Memory B cell (primary cell): ENCODE measurements around the gene IGSF22.
"Not testable (repeated sequence)": the region's sequence is repeated elsewhere in the genome, so short reads cannot be mapped to it uniquely, and the experiment has no call there.

Experiments used
- ATAC-seq: fragments of 150-1000 bp; cut with Tn5 transposase; 2 replicates; pipeline ENCODE4 v1.10.0; 2021; ENCODE audit warnings: low read depth, mild to moderate bottlenecking, moderate library complexity
- DNase-seq, 2 donors: peaks; one replicate each; pipeline ENCODE4 v3.0.0; 2022; ENCODE audit warnings: low spot score in 2 of 2
- H3K27ac Mint-ChIP-seq: one replicate; pipeline ENCODE4 v1.8.0; 2022; ENCODE audit warnings: mild to moderate bottlenecking, moderate library complexity, mixed read lengths
- H3K27me3 Mint-ChIP-seq: one replicate; pipeline ENCODE4 v1.8.0; 2022; ENCODE audit warnings: mixed read lengths
- H3K36me3 Mint-ChIP-seq: one replicate; pipeline ENCODE4 v1.8.0; 2022; ENCODE audit warnings: mild to moderate bottlenecking, mixed read lengths
- H3K4me1 Mint-ChIP-seq: one replicate; pipeline ENCODE4 v1.8.0; 2022; ENCODE audit warnings: mixed read lengths
- H3K4me3 Mint-ChIP-seq: one replicate; pipeline ENCODE4 v1.8.0; 2022; ENCODE audit warnings: mild to moderate bottlenecking, moderate library complexity, mixed read lengths
- H3K9me3 Mint-ChIP-seq: one replicate; pipeline ENCODE4 v1.8.0; 2022; ENCODE audit warnings: mixed read lengths

IGSF22 gene

DNA sequence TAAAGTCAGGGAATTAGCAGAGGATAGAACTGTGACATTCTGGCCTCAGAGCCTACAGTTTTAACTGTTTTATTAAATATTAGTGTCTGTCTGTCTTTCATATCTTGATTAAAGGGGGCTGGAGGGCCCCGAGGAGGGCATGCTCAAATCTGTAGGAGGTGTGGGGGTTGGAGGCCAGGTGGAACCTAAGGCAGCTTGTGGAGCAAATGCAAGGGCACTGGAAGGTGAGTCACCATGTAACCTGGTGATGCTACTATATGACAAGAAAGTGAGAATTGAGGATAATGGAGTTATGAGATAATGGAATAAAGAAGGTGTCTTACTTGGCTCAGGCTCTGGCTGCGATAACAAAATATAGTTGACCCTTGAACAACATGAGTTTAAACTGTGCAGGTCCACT lies 54.7 kb downstream of the IGSF22 start:
- Mint-ChIP-seq H3K9me3 (no peaks in the 10 kb centered on the region), H3K27ac (no peak overlapping the region), H3K27me3 (peaks cover 3% of the 10 kb centered on the region), H3K4me1 (no peaks in the 10 kb centered on the region), H3K4me3 (no peak overlapping the region), H3K36me3 (no peaks in the 10 kb centered on the region)
- ATAC-seq, result no peak
- DNase-seq, result no peak

DNA sequence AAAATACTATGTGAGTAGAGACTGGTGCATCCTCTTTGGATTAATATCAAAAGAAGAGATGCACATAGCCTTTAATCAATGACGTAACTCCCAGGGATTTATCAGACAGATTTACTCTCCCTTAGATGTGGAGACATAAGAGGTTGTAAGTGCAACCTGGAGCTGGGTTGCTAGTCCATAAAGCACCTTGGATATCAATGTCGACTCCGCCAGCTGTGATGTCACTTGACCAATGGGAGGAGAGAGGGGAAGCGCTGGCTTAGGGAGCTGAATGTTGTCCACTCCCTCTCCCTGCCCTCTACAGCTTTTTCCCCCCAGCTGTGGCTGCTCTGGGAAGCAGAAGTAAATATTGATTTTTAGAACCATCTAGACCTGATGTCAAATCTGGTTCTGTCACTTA lies 56.3 kb downstream of the IGSF22 start:
- Mint-ChIP-seq H3K27me3 (peaks cover 5% of the 10 kb centered on the region), H3K36me3 (no peaks in the 10 kb centered on the region), H3K4me3 (no peak overlapping the region), H3K9me3 (no peaks in the 10 kb centered on the region), H3K4me1 (no peaks in the 10 kb centered on the region), H3K27ac (no peak overlapping the region)
- no peak for ATAC-seq
- DNase-seq, result no peak

DNA sequence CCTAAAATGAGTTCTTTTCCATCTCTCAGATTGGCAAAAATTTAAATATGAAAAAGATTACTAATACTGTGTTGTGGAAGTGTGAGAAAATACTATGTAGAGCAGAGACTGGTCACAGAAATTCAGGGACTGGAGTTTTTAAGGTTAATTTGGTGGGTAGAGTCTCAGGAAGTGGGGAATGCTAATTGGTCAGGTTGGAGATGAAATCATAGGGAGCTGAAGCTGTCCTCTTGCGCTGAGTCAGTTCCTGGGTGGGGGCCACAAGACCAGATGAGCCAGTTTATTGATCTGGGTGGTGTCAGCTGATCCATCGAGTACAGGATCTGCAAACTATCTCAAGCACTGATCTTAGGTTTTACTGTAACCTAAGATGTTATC lies 56.8 kb downstream of the IGSF22 start:
- Mint-ChIP-seq H3K27me3 (peaks cover 5% of the 10 kb centered on the region), H3K4me1 (no peaks in the 10 kb centered on the region), H3K27ac (no peak overlapping the region), H3K36me3 (no peaks in the 10 kb centered on the region), H3K9me3 (no peaks in the 10 kb centered on the region), H3K4me3 (no peak overlapping the region)
- ATAC-seq (no peak), DNase-seq (no peak)

DNA sequence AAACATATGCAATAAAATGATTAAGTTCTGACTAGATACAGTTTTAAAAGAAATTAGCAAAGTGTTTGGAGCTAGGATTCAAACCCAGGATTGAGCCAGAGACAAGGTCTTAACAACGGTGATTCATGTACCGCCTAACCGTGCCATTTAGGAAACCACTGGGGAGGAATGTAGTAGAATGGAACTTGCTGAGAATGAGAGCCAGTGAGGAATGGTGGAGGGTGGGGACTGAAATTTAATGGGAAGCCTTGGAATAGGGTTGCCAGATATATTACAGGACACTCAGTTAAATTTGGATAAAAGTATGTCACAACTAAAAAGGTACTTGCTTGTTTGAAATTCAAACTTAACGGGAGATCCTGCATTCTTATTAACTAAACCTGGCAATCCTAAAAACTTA lies 57.9 kb downstream of the IGSF22 start:
- Mint-ChIP-seq H3K27me3 (peaks cover 5% of the 10 kb centered on the region), H3K36me3 (no peaks in the 10 kb centered on the region), H3K27ac (no peak overlapping the region), H3K4me3 (no peak overlapping the region), H3K4me1 (no peaks in the 10 kb centered on the region), H3K9me3 (no peaks in the 10 kb centered on the region)
- ATAC-seq (no peak), DNase-seq (no peak)

DNA sequence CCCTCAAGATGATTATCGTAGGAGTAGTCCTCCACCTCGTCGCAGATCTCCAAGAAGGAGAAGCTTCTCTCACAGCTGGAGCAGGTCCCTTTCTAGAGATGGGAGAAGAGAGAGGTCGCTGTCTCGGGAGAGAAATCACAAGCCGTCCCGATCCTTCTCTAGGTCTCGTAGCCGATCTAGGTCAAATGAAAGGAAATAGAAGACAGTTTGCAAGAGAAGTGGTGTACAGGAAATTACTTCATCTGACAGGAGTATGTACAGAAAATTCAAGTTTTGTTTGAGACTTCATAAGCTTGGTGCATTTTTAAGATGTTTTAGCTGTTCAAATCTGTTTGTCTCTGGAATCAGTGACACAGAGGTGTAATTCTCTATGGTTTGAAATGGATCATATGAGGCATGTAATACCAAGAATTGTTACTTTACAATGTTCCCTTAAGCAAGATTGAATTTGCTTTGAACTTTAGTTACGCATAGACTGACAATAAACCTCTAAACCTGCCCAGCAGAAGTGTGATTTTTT lies 60.6 kb downstream of the IGSF22 start:
- not testable (repeated sequence) for ATAC-seq, H3K36me3 Mint-ChIP-seq, H3K4me1 Mint-ChIP-seq, H3K9me3 Mint-ChIP-seq, DNase-seq, H3K27ac Mint-ChIP-seq, H3K4me3 Mint-ChIP-seq, H3K27me3 Mint-ChIP-seq

DNA sequence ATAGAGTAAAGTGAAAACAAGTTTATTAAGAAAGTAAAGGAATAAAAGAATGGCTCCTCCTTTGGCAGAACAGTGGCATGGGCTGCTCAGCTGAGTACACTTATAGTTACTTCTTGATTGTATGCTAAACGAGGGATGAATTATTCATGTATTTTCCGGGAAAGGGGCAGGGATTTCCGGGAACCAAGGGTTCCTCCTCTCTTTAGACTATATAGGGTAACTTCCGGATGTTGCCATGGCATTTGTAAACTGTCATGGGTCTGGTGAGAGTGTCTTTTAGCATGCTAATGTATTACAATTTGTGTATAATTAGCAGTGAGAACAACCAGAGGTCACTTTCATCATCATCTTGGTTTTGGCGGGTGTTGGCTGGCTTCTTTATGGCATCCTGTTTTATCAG lies 68.3 kb downstream of the IGSF22 start:
- Mint-ChIP-seq H3K9me3 (no peaks in the 10 kb centered on the region), H3K27ac (no peak overlapping the region), H3K36me3 (peaks cover 2% of the 10 kb centered on the region), H3K4me3 (no peak overlapping the region), H3K4me1 (peaks cover 2% of the 10 kb centered on the region), H3K27me3 (peaks cover 8% of the 10 kb centered on the region)
- no peak for DNase-seq
- ATAC-seq, result no peak
